ENCODE data around the gene TMEM271. TPM values are rescaled to one million over a fixed set of nuclear protein-coding genes. Genes with fewer than 3 reads are reported as not detected.

The TMEM271 gene
- total and polyA plus RNA-seq, 2 donors (not counting 3 experiments of a cell fraction or from before 2014, with no cell fraction given), result not detected

DNA sequence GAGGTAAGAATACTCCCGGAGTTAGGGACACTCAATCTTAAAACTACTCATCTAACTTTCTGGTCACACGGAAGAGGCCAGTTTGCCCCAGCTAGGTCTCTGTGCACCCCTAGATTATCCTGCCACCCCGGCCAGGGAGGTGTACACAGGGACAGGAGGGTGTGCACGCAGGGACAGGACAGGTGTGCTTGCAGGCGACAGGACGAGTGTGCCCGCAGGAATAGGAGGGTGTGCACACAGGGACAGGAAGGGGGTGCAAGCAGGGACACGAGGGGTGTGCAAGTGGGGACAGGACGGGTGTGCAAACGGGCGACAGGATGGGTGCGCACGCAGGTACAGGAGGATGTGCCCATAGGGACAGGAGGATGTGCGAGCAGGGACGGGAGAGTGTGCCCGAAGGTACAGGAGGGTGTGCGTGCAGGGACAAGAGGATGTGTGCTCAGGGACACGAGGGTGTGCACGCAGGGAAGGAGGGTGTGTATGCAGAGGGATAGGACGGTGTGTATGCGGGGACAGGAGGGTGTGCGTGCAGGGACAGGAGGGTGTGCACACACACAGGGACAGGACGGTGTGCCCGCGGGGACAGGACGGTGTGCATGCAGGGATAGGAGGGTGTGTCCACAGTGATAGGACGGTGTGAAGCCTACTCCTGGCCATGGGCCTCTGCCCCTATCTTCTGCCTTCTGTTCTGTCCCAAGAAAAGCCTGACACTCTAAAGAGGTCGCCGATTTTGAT is 4.1 kb downstream of the TMEM271 start:
- H3K36me3 ChIP-seq (ENCODE audit: control insufficient read depth in 2 of 2, extremely low read depth in 1 of 2, insufficient read depth in 2 of 2, low read length in 2 of 2), result no peaks in the 10 kb centered on the region
- H4K20me1 ChIP-seq (replicated peaks; ENCODE audit: control insufficient read depth, extremely low read depth, insufficient read depth, low read length), result no peaks in the 10 kb centered on the region
- TF ChIP-seq FOS (IDR thresholded peaks at IDR 0.05; ENCODE audit: borderline replicate concordance, insufficient read depth, low read length), result no peak
- no peak for TF ChIP-seq GATA2 (IDR thresholded peaks at IDR 0.05; ENCODE audit: insufficient read depth, insufficient read length, low read depth, low read length)
- TF ChIP-seq POLR2AphosphoS5 (IDR thresholded peaks at IDR 0.05; ENCODE audit: insufficient read depth, low read depth, low read length), result no peak
- TF ChIP-seq, protein P1, sequence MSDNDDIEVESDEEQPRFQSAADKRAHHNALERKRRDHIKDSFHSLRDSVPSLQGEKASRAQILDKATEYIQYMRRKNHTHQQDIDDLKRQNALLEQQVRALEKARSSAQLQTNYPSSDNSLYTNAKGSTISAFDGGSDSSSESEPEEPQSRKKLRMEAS (IDR thresholded peaks at IDR 0.05; ENCODE audit: insufficient read depth, insufficient read length), result no peak
- no peak for TF ChIP-seq POLR2A (IDR thresholded peaks at IDR 0.05; ENCODE audit: low read depth, low read length)
- no peak for TF ChIP-seq EZH2 (IDR thresholded peaks at IDR 0.05; ENCODE audit: borderline replicate concordance, low read depth, low read length, severe bottlenecking)
- TF ChIP-seq JUN (IDR thresholded peaks at IDR 0.05; ENCODE audit: borderline replicate concordance, insufficient read depth, insufficient read length, low read depth), result no peak
- no peak for TF ChIP-seq MYC (IDR thresholded peaks at IDR 0.05; ENCODE audit: low read depth, low read length)
- TF ChIP-seq, protein P2, sequence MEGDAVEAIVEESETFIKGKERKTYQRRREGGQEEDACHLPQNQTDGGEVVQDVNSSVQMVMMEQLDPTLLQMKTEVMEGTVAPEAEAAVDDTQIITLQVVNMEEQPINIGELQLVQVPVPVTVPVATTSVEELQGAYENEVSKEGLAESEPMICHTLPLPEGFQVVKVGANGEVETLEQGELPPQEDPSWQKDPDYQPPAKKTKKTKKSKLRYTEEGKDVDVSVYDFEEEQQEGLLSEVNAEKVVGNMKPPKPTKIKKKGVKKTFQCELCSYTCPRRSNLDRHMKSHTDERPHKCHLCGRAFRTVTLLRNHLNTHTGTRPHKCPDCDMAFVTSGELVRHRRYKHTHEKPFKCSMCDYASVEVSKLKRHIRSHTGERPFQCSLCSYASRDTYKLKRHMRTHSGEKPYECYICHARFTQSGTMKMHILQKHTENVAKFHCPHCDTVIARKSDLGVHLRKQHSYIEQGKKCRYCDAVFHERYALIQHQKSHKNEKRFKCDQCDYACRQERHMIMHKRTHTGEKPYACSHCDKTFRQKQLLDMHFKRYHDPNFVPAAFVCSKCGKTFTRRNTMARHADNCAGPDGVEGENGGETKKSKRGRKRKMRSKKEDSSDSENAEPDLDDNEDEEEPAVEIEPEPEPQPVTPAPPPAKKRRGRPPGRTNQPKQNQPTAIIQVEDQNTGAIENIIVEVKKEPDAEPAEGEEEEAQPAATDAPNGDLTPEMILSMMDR (IDR thresholded peaks at IDR 0.05; ENCODE audit: extremely low read depth in 1 of 2, insufficient read depth in 1 of 2, low read depth in 1 of 2, low read length in 2 of 2), result no peak
- no peak overlapping the region for H2AFZ ChIP-seq (ENCODE audit: low read depth, low read length)
- no peak overlapping the region for H3K4me3 ChIP-seq (replicated peaks in 1 of 3; ENCODE audit: insufficient read depth in 1 of 3, low read depth in 1 of 3, low read length in 3 of 3)
- H3K79me2 ChIP-seq (ENCODE audit: control insufficient read depth, insufficient read depth, low read length), result no peaks in the 10 kb centered on the region
- H3K27ac ChIP-seq (ENCODE audit: insufficient read depth, low read depth, low read length), result no peak overlapping the region
- ChIA-PET POLR2A (no interaction called here), CTCF (no interaction called here)
- no peaks in the 10 kb centered on the region for H3K9me1 ChIP-seq (replicated peaks; ENCODE audit: control insufficient read depth, extremely low read depth, insufficient read depth, low read length)
- dilution Hi-C loops (cut with MboI; ENCODE audit: extremely low pct_ligation_motif_present, low sequenced_read_pairs) (no loop called here), intact Hi-C loops (cut with micrococcal nuclease) (no loop called here)
- DNase-seq (ENCODE audit: low read depth, low spot score), result no peak
- FAIRE-seq, result no peak
- H3K4me1 ChIP-seq (ENCODE audit: control insufficient read depth, extremely low read depth, insufficient read depth, low read length), result no peaks in the 10 kb centered on the region
- H3K9ac ChIP-seq (replicated peaks; ENCODE audit: extremely low read depth, insufficient read depth, low read length), result no peak overlapping the region
- H3K27me3 ChIP-seq (ENCODE audit: control insufficient read depth in 2 of 2, insufficient read depth in 2 of 2, low read length in 2 of 2), result peaks cover 10 to 20% of the 10 kb centered on the region in 2 experiments
- BruUV-seq (replicated peaks), result no TSS peak
- H3K9me3 ChIP-seq (replicated peaks; ENCODE audit: control insufficient read depth, insufficient read depth, low read length), result no peaks in the 10 kb centered on the region
- H3K4me2 ChIP-seq (ENCODE audit: insufficient read depth, low read length), result no peak overlapping the region

All from endothelial cell of umbilical vein (primary cell).